GM18508 (cell line): ENCODE results near the gene NFATC1.

Source experiments
- ATAC-seq: cut with Tn5 transposase; IDR thresholded peaks from one replicate; pipeline ENCODE4 v1.9.1; 2021; ENCODE audit warnings: moderate number of reproducible peaks; ENCODE audit not compliant: insufficient read depth, unreplicated experiment

Gene NFATC1

GRCh38 chr18:79558196-79558932, 162.6 kb downstream of the NFATC1 start:
- no peak for ATAC-seq

GRCh38 chr18:79558933-79559416, 163.2 kb downstream of the NFATC1 start:
- no peak for ATAC-seq

- ATAC-seq, result no peak
Measured at GRCh38 chr18:79559436-79559835, 163.7 kb downstream of the NFATC1 start.

GRCh38 chr18:79560042-79560860, 164.5 kb downstream of the NFATC1 start:
- no peak for ATAC-seq

GRCh38 chr18:79560861-79561210, 165.1 kb downstream of the NFATC1 start:
- ATAC-seq, result no peak

GRCh38 chr18:79563949-79564348, 168.2 kb downstream of the NFATC1 start:
- ATAC-seq, result no peak

- no peak for ATAC-seq
Measured at GRCh38 chr18:79564441-79564840, 168.7 kb downstream of the NFATC1 start.

- no peak for ATAC-seq
Measured at GRCh38 chr18:79566771-79567431, 171.2 kb downstream of the NFATC1 start.

GRCh38 chr18:79567481-79568147, 171.9 kb downstream of the NFATC1 start:
- ATAC-seq, result no peak

- ATAC-seq, result no peak
Measured at GRCh38 chr18:79568543-79569205, 172.9 kb downstream of the NFATC1 start.

- ATAC-seq, result no peak
Measured at GRCh38 chr18:79569720-79570119, 174.0 kb downstream of the NFATC1 start.

GRCh38 chr18:79570266-79571201, 174.8 kb downstream of the NFATC1 start:
- no peak for ATAC-seq

- ATAC-seq, result no peak
Measured at GRCh38 chr18:79571211-79572092, 175.7 kb downstream of the NFATC1 start.

GRCh38 chr18:79572093-79572780, 176.5 kb downstream of the NFATC1 start:
- no peak for ATAC-seq

- no peak for ATAC-seq
Measured at GRCh38 chr18:79572848-79573451, 177.2 kb downstream of the NFATC1 start.

GRCh38 chr18:79573921-79574491, 178.3 kb downstream of the NFATC1 start:
- ATAC-seq, result no peak
